HG03039 (cell line): Measurements from ENCODE around the gene PMPCB.

ENCODE experiments used
- ATAC-seq: cut with Tn5 transposase; IDR thresholded peaks from one replicate; pipeline ENCODE4 v1.9.1; 2021; ENCODE audit warnings: mild to moderate bottlenecking, moderate library complexity; ENCODE audit not compliant: unreplicated experiment

Gene PMPCB

GRCh38 chr7:103325744-103326143 lies 28.5 kb downstream of the PMPCB start:
- ATAC-seq: no peak

GRCh38 chr7:103336761-103337160 lies 39.5 kb downstream of the PMPCB start:
- no peak for ATAC-seq

GRCh38 chr7:103338864-103339263 lies 41.6 kb downstream of the PMPCB start:
- no peak for ATAC-seq

DNA sequence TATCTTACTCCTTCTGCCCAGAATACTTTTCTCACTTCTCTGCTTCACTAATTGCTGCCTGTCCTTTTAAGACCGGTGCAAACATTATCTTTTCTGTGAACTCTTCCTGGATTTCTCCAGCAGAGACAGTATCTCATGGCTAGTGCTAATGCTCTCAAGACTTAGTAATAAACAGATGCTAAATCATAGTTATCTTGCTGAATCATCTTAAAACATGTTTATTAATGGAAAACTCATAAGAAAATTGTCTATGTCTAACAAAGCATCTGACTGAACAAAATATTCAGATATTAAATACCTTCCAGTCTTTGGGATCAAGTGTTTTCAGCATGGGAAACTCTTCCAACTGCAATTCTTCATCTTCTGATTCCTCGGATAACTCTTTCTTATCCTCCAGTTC lies 44.2 kb downstream of the PMPCB start:
- ATAC-seq: no peak

DNA sequence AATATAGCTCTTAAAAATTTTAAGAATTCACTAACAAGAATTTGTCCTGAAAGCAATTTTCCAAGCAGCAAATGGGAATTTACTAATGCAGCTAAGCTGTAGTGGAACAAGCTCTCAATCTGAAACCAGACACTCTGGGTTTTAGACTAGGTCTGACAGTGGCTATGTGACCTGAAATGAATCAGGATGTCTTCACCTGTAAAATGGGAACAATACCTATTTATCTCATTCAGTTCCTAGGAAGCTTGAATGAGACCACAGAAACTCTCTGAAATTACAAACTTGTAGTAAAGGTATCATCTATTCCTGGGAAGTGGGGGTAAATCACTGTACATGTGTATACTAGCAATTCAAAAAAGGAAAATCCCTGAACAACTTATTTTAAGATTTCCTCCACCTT lies 46.1 kb downstream of the PMPCB start:
- ATAC-seq: no peak

GRCh38 chr7:103343758-103344452 lies 46.7 kb downstream of the PMPCB start:
- ATAC-seq: peak; percentile 7

DNA sequence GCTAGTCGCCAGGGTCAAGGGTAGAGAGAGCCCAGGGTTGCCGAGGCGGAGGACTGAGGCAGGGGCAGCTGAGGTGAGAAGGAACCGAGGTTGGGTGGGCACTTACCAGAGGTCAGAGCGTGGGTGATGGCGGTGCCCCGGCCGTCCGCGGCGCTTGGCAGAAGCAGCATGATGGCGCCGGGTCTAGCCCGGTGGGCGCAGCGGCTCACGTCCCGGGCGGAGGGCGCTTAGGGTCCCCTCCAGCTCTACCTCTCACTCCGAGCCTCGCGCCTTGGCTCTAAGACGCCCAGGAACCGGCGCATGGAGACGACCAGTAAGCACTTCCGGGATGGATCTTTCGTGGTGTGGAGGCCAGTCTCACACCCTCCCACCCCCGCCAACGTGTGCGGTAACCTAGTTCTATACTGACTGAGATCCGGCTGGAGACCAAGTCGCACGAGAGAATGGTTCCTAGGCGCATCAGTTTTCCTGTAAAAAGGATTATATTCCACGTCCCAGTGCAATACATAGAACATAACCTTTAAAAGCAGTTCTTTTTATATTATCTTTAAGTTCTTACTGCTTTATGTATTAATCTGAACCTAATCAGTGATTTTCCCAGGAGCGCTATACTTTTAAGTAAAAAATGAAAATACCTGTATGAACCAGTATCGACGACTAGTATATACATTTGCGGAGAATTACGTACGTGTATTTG lies 47.4 kb downstream of the PMPCB start, which contains the start of gene DNAJC2:
Gene DNAJC2, minus strand, starts transcription at position 315 of the 697 bp plus-strand sequence. Its CDS starts 145 bp downstream, at position 170.
- ATAC-seq: peak; percentile 72

DNA sequence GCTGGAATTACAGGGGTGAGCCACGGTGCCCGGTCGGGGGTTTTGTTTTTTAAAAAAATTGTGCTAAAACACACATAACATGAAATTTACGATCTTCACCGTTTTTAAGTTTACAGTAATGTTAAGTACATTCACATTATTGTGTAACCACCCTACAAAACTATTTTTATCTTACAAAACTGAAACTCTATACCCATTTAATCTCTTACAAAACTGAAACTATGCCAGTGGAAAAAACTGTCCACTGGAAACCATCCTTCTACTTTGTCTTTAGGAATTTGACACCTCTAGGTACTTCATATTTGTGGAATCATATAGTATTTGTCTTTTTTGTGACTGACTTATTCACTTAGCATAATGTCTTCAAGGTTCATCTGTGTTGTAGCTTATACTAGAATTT lies 49.2 kb downstream of the PMPCB start:
- ATAC-seq: no peak

DNA sequence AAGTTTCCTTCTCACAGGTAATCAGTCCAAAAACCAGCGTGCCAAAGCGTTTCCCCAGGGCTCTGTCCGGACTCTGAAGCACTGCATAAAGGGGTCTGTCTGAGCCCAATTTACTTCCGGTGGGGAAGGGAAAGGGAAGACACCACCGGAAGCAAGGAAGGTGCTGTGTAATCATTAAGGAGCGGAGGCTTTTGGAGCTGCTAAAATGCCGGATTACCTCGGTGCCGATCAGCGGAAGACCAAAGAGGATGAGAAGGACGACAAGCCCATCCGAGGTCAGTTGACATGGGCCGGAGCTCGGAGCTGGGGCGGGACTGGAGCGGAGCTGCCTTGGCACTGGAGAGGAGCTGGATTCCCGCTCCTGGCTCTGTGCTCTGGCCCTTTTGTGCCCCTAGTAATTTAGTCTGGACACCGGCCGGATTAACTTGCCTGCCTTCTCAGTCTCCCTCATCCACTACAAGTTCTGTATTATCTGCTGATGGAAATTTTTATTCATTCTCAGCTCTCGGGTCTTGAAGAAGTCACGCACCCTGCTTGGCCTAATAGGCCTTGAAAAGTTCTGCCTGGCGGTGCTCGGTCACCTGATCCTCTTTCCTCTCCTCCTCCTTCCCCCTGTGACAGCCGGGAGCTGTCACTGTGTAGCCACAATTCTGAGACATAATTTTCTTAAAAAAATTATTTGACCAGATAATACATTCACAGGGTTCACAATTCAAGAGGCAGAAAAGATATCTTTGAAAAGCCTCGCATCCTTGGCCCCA lies 50.5 kb downstream of the PMPCB start, which contains the start of gene PSMC2:
Gene PSMC2, plus strand, starts transcription at position 137 of the 761 bp plus-strand sequence. Its CDS starts 69 bp downstream, at position 206.
- peak; percentile 66 for ATAC-seq

GRCh38 chr7:103348452-103348851 lies 51.2 kb downstream of the PMPCB start:
- no peak for ATAC-seq

- ATAC-seq: no peak
Observed at GRCh38 chr7:103348959-103349358, 51.7 kb downstream of the PMPCB start.

DNA sequence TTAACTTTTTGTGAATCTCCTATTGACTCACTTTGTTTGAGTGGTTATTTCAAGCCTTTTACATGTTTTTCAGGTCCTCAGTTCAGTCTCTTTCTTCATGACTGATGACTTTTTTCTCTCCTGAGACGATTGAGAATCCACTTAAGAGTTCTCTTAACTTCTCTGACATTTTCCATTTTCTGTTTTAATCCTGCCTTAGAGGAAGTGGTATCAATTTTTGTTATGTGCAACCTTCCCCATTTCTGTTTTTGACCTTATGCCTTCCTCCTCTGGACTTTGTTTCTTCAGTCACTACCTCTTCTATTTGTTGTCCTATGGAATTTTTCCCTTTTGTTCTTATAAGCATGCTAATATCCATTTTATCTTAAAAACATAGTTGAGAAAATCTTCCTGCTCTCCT lies 52.6 kb downstream of the PMPCB start:
- ATAC-seq: no peak
